A673 (cell line): ENCODE data around the gene ARL16. TPM values are rescaled to one million over a fixed set of nuclear protein-coding genes. Genes with fewer than 3 reads are reported as not detected.

Experiments
- BruUV-seq: library from RNA; stranded (reverse); fragments of 400-500 nt; replicated peaks from 2 replicates; lab custom pipeline; 2021; lab: Mats Ljungman, UMichigan
- CTCF ChIA-PET: fragments of 300-600 bp; sonication (Branson Sonifier 250); formaldehyde crosslinking; loops from one replicate; lab custom pipeline; 2022; ENCODE audit warnings: antibody characterized with exemption; lab: Charles Lee
- POLR2A ChIA-PET: fragments of 300-600 bp; sonication (Branson Sonifier 250); formaldehyde crosslinking; loops from one replicate; lab custom pipeline; 2022; ENCODE audit warnings: antibody characterized with exemption; ENCODE audit not compliant: low non-redundant PET; lab: Charles Lee
- DNase-seq: peaks from one replicate; pipeline ENCODE4 v3.0.0-alpha.2; 2015; ENCODE audit warnings: low spot score
- H3K27ac ChIP-seq: fragments of 200-600 bp; sonication (generic); 2 replicates; pipeline ENCODE4 v1.5.1; 2016; ENCODE audit warnings: mixed run types, low read depth, mild to moderate bottlenecking, mixed read lengths, antibody characterized with exemption, low read length; ENCODE audit not compliant: poor library complexity, severe bottlenecking
- H3K27me3 ChIP-seq: fragments of 200-600 bp; sonication (generic); replicated peaks from 2 replicates; pipeline ENCODE4 v1.6.1; 2017; ENCODE audit warnings: mixed run types, low read depth, mild to moderate bottlenecking, mixed read lengths, antibody characterized with exemption, low read length; ENCODE audit not compliant: insufficient read depth, poor library complexity
- H3K36me3 ChIP-seq: fragments of 200-600 bp; sonication (generic); 2 replicates; pipeline ENCODE4 v1.6.1; 2016; ENCODE audit warnings: mixed run types, mild to moderate bottlenecking, mixed read lengths, antibody characterized with exemption, low read length; ENCODE audit not compliant: insufficient read depth, poor library complexity, severe bottlenecking
- H3K4me1 ChIP-seq: fragments of 200-600 bp; sonication (generic); 2 replicates; pipeline ENCODE4 v1.6.1; 2017; ENCODE audit warnings: mixed run types, mild to moderate bottlenecking, mixed read lengths, antibody characterized with exemption, low read length; ENCODE audit not compliant: insufficient read depth, poor library complexity, severe bottlenecking
- H3K4me3 ChIP-seq: fragments of 200-600 bp; sonication (generic); 2 replicates; pipeline ENCODE4 v1.5.1; 2016; ENCODE audit warnings: low read depth, mixed run types, mild to moderate bottlenecking, mixed read lengths, low read length; ENCODE audit not compliant: poor library complexity, severe bottlenecking
- H3K9me3 ChIP-seq: fragments of 200-600 bp; sonication (generic); 2 replicates; pipeline ENCODE4 v1.6.1; 2016; ENCODE audit warnings: mixed run types, low read depth, mild to moderate bottlenecking, mixed read lengths, antibody characterized with exemption, low read length; ENCODE audit not compliant: poor library complexity, severe bottlenecking
- CTCF ChIP-seq: fragments of 300-800, 200-600 bp; sonication (generic); conservative IDR thresholded peaks from 2 replicates; pipeline ENCODE4 v1.5.1; 2017; ENCODE audit warnings: low read depth, mild to moderate bottlenecking, antibody characterized with exemption, low read length, moderate library complexity, mixed read lengths
- EZH2 ChIP-seq: fragments of 200-600 bp; sonication (generic); IDR thresholded peaks from 2 replicates; pipeline ENCODE4 v1.6.1; 2017; ENCODE audit warnings: borderline replicate concordance, low read depth, mild to moderate bottlenecking, mixed read lengths, antibody characterized with exemption, low read length; ENCODE audit not compliant: poor library complexity, severe bottlenecking
- intact Hi-C: fragments of 100-400 bp; cut with micrococcal nuclease; formaldehyde crosslinking; loops from one replicate; pipeline ENCODE4 v1.10.0; 2022; ENCODE audit not compliant: unreplicated experiment
- total RNA-seq: library from RNA; stranded (reverse); gene quantifications from 2 replicates; pipeline ENCODE4 v1.2.3, GENCODE V29; 2021

Gene ARL16
- total RNA-seq, 1 experiment from 2014 or later, result 62.8 TPM

- Histone ChIP-seq H3K27ac (no peak overlapping the region), H3K36me3 (peaks cover 7% of the 10 kb centered on the region), H3K4me3 (no peak overlapping the region), H3K4me1 (peaks cover 9% of the 10 kb centered on the region), H3K27me3 (no peaks in the 10 kb centered on the region), H3K9me3 (no peaks in the 10 kb centered on the region)
- ChIA-PET CTCF (no interaction called here), POLR2A (no interaction called here)
- BruUV-seq, result no TSS peak
- TF ChIP-seq CTCF (no peak), EZH2 (no peak)
- intact Hi-C loops, result no loop called here
- DNase-seq, result no peak
Measured at GRCh38 chr17:81662002-81662401, 21.6 kb downstream of the ARL16 start.

GRCh38 chr17:81660441-81660840, 23.2 kb downstream of the ARL16 start:
- no TSS peak for BruUV-seq
- intact Hi-C loops, result no loop called here
- CTCF ChIA-PET, result no interaction called here

GRCh38 chr17:81659038-81659437, 24.6 kb downstream of the ARL16 start:
- Histone ChIP-seq H3K36me3 (no peaks in the 10 kb centered on the region), H3K4me1 (no peaks in the 10 kb centered on the region), H3K4me3 (no peak overlapping the region), H3K27me3 (no peaks in the 10 kb centered on the region), H3K27ac (no peak overlapping the region), H3K9me3 (no peaks in the 10 kb centered on the region)
- BruUV-seq, result no TSS peak
- POLR2A ChIA-PET, result no interaction called here
- CTCF ChIA-PET, result no interaction called here
- no peak for DNase-seq
- no peak for TF ChIP-seq EZH2
- intact Hi-C loops, result no loop called here

More at GRCh38 chr17:81660441-81660840, 23.2 kb downstream of the ARL16 start:
- no peak for DNase-seq
- Histone ChIP-seq H3K27ac (no peak overlapping the region), H3K36me3 (peaks cover 7% of the 10 kb centered on the region), H3K9me3 (no peaks in the 10 kb centered on the region), H3K4me3 (no peak overlapping the region), H3K4me1 (peaks cover 6% of the 10 kb centered on the region), H3K27me3 (no peaks in the 10 kb centered on the region)
- POLR2A ChIA-PET, result interaction anchor here (0.5 kb wide), 1 partner anchor 12 kb away, joined by 3 read pairs; no protein-coding TSS in a partner anchor
- TF ChIP-seq EZH2 (no peak), CTCF (no peak)

- TF ChIP-seq EZH2 (no peak), CTCF (no peak)
- no peak for DNase-seq
- H3K4me1 ChIP-seq, result no peaks in the 10 kb centered on the region
- intact Hi-C loops, result no loop called here
- H3K27ac ChIP-seq, result no peak overlapping the region
- H3K36me3 ChIP-seq, result no peaks in the 10 kb centered on the region
- CTCF ChIA-PET, result interaction anchor here (0.6 kb wide), 1 partner anchor 381 kb away, joined by 3 read pairs; the partner anchor contains the start of gene DCXR
- H3K27me3 ChIP-seq, result no peaks in the 10 kb centered on the region
- no peak overlapping the region for H3K4me3 ChIP-seq
- POLR2A ChIA-PET, result no interaction called here
- BruUV-seq, result no TSS peak
- H3K9me3 ChIP-seq, result no peaks in the 10 kb centered on the region
Measured at GRCh38 chr17:81656835-81657234, 26.8 kb downstream of the ARL16 start.
